ENCODE data around the gene C6orf47.

C6orf47 gene

GRCh38 chr6:31687860-31688693 is 27.5 kb upstream of the C6orf47 start:
- no peak for DNase-seq (ENCODE audit: low read depth)

GRCh38 chr6:31687321-31687720 is 26.7 kb upstream of the C6orf47 start:
- no peak for DNase-seq (ENCODE audit: low read depth)

DNA sequence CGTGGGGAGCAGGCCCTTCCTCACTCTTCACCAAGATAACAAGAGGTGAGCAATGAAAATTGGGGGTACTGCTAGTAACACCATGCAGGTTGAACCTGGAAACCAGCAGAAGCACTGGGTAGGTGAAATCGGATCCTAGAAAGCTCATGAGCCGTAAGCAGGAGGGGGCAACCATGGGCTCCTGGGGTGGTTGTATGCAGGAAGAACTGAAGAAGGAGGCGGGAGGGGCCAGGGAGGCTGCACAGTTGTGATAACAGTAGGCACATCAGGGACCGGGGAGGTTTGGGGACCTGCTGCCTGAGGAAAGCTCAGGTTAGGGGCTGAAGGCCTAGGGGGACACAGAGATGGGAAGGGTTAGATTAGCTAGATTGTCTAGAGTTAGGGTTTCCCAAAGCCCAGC is 25.9 kb upstream of the C6orf47 start:
- no peak for DNase-seq (ENCODE audit: low read depth)

- no peak for DNase-seq (ENCODE audit: low read depth)
Measured at GRCh38 chr6:31683591-31683990, 23.0 kb upstream of the C6orf47 start.

- no peak for DNase-seq (ENCODE audit: low read depth)
Measured at GRCh38 chr6:31681135-31681671, 20.6 kb upstream of the C6orf47 start.

- peak; percentile 81 for DNase-seq (ENCODE audit: low read depth)
Measured at GRCh38 chr6:31680226-31681134, 19.9 kb upstream of the C6orf47 start, which contains the start of gene LY6G5C. Gene LY6G5C, minus strand, starts transcription at chr6:31681067. Its CDS starts 694 bp downstream, at chr6:31680373.

GRCh38 chr6:31677955-31678354 is 17.4 kb upstream of the C6orf47 start:
- DNase-seq (ENCODE audit: low read depth): no peak

DNA sequence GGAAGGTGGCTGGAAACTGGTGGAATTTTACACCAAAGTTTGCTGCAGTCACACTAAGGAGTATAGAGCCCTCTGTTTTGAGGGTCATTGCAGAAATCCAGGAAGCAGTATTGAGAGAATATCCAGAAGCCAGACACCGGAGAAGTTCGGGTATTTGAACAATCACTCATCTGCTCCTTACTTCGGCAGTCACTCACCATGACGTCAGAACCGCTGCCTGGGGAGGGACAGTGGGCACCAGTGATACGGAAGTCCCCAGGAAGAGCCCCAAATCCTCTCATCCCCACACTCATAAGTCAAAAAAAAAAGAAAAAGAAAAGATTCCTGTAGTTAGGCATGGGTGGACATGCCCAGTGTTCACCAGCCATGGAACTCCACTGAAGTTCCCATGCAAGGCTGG is 16.3 kb upstream of the C6orf47 start:
- DNase-seq (ENCODE audit: low read depth): no peak

DNA sequence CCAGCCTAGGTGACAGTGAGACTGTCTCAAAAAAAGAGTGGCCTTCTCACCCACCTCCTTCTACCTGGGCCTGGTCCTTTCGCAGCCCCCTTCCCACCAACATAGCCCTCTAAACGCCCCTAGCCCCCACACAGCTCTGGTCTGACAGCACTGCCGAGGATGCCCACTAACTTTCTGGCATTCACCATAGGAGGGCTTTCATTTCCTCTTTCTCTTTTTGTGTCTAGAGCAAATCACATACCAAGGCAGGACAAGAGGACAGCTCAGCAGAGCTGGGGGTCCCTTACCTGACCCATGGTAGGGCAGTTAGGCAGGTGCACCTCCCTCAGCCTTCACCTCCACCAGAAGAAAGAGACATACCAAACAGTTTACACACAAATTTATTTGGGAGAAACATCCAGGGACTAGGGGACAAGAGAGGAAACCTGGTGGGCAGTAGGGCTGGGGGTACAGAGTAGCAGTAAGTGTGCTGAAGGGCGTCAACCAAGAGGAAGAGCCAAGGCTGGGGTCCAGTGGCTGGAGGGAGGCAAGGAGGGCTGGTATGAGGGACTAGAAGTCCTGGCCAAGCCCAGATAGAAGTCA is 15.8 kb upstream of the C6orf47 start:
- DNase-seq (ENCODE audit: low read depth): no peak

- DNase-seq (ENCODE audit: low read depth): no peak
Measured at GRCh38 chr6:31669676-31670075, 9.1 kb upstream of the C6orf47 start, which contains the start of gene LY6G5B. Gene LY6G5B, plus strand, starts transcription at chr6:31669976. Its CDS starts 975 bp downstream, at chr6:31670951.

GRCh38 chr6:31666337-31666965 is 5.9 kb upstream of the C6orf47 start:
- peak; percentile 36 for DNase-seq (ENCODE audit: low read depth)

GRCh38 chr6:31665501-31666336 is 5.1 kb upstream of the C6orf47 start, which contains the start of gene CSNK2B:
Gene CSNK2B, plus strand, starts transcription at chr6:31666080. Its CDS starts 752 bp downstream, at chr6:31666832.
- DNase-seq (ENCODE audit: low read depth): peak; percentile 97

GRCh38 chr6:31664790-31665500 is 4.4 kb upstream of the C6orf47 start, which contains the start of gene GPANK1:
Gene GPANK1, minus strand, starts transcription at chr6:31664997. Its CDS starts 519 bp downstream, at chr6:31664478.
- peak; percentile 94 for DNase-seq (ENCODE audit: low read depth)

DNA sequence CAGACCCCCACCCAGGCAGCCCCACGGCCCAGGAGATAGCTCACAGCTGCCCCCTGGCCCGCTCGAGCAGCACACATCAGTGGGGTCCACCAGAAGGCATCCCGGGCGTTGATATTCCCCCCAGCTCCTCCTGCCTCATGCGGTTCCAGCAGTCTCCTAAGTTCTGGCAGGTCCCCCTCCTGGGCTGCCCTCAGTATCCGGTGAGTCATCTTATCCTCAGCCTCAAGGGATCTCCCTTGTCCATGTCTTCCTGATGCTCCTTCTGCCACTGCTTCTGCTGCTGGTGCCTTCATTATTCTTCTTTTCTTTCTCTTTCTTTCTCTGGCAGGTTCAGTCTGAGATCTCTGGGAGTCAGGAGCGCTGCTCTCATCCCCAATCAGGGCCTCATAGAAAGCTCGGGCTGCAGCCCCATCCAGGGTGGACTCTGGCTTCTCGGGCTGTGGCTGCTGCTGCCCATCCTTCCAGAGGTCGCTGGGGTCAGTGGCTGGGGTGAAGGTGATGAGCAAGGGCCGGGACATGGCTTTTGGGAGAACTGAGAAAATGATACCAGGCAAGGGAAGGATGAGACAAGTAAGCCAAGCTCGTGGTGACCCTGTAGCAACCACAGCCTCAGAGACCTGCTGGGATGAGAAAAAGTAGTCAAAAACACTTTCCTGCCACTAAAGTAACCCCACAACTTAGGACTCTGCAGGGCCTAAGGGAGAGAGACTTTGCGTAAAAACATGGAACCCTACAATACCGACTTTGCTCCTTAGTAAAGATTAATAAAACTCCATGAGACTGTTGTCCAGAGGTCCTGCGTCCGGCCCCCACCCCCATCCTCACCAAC is 3.6 kb upstream of the C6orf47 start:
- DNase-seq (ENCODE audit: low read depth): peak; percentile 76

DNA sequence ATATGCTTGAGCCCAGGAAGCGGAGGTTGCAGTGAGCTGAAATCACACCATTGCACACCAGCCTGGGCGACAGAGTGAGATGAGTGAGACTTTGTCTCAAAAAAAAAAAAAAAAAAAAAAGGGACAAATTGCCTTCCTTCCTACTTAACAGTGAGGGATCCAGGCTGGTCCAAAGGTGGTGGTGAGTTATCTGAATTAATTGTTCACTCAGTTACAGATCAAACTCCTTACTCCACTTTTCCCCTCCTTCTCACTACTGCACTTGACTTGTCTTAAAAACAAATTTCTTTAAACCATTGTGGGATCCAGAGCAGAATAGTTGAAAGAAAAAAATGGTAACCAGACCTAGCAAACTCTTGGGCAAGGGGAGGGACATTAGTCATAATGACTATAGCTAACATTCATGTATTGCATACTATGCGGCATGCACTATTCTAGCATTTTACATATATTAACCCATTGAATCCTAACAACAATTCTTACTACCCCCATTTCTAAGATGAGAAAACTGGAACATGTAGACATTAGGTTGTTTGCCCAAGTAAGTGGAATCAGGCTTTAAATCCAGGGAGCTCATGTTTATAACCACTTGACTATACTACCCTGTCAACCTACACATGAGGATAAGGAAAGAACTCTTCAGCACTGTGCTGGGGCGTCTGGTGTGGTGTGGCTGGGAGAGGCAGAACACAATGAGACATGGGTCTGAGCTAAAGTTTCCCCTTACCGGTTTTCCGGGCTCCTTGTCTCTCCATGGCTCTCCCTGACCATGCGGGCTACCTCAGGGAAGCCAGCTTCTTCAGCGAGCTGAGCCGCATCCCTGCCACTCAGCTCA is 2.8 kb upstream of the C6orf47 start:
- peak; percentile 41 for DNase-seq (ENCODE audit: low read depth)

DNA sequence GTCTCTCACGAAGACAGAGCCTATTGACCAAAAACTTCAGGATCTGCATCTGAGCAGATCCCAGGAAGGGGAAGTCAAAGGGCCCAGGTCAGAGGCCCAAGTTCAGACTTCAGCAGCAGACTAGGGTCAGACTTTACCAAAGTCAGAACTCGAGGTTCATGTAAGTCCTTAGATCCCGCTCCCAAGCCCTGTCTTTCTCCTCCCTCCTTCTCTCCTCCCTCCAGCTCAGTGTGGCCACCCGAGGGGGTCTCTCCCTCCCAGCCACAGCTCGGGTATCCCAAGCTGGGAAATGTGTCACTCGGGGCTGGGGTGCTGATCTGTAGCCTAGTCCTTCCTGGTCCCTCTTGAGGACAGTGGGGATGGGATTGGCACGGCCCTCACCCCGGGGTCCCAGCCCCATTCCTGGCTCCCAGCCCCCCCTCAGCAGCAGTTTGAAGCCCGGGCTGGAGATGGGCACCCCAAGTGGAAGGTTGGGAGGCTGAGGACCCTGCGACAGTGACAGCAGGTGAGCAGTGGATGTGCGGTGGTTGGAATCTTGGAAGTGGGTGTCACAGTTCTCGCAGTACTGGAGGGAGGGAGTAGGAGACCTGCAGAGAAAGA is 1.6 kb upstream of the C6orf47 start:
- no peak for DNase-seq (ENCODE audit: low read depth)
